WTC11 (cell line): Measurements from ENCODE around the gene NKAIN2. TPM values are rescaled to one million over a fixed set of nuclear protein-coding genes. Genes with fewer than 3 reads are reported as not detected.

Source experiments
- ATAC-seq: fragments of 200-7000 bp; cut with Tn5 transposase; 2 replicates; pipeline ENCODE4 v1.10.0; 2021; ENCODE audit warnings: mild to moderate bottlenecking, moderate library complexity
- CTCF ChIA-PET: fragments of 300-600 bp; sonication (Branson Sonifier 250); formaldehyde crosslinking; loops from one replicate; lab custom pipeline; 2021; ENCODE audit warnings: antibody characterized with exemption; lab: Charles Lee
- POLR2A ChIA-PET: fragments of 350-600 bp; sonication (Branson Sonifier 250); formaldehyde crosslinking; loops from one replicate; lab custom pipeline; 2021; ENCODE audit warnings: antibody characterized with exemption; lab: Charles Lee
- DNase-seq: peaks from one replicate; pipeline ENCODE4 v3.0.0; 2021; ENCODE audit warnings: low spot score
- H3K27ac Mint-ChIP-seq: 2 replicates; pipeline ENCODE4 v1.8.0; 2021; ENCODE audit warnings: mixed read lengths
- H3K27me3 Mint-ChIP-seq: 2 replicates; pipeline ENCODE4 v1.8.0; 2021; ENCODE audit warnings: low read depth, mild to moderate bottlenecking, moderate library complexity, mixed read lengths
- H3K36me3 Mint-ChIP-seq: 2 replicates; pipeline ENCODE4 v1.8.0; 2021; ENCODE audit warnings: mixed read lengths
- H3K4me1 Mint-ChIP-seq: 2 replicates; pipeline ENCODE4 v1.8.0; 2022; ENCODE audit warnings: mixed read lengths
- H3K4me3 Mint-ChIP-seq: 2 replicates; pipeline ENCODE4 v1.8.0; 2021; ENCODE audit warnings: mild to moderate bottlenecking, moderate library complexity, mixed read lengths
- H3K9me3 Mint-ChIP-seq: 2 replicates; pipeline ENCODE4 v1.8.0; 2021; ENCODE audit warnings: mixed read lengths
- ATF2 ChIP-seq: sonication (generic); formaldehyde crosslinking; IDR thresholded peaks from 2 replicates; pipeline ENCODE4 v1.8.1; 2022; ENCODE audit warnings: low read depth, missing genetic modification reagents, borderline replicate concordance
- ATF3 ChIP-seq: sonication (generic); formaldehyde crosslinking; conservative IDR thresholded peaks from 2 replicates; pipeline ENCODE4 v1.8.1; 2022; ENCODE audit warnings: mild to moderate bottlenecking, missing genetic modification reagents
- EMX1 ChIP-seq: fragments of 250-450 bp; sonication (Bioruptor Pico); IDR thresholded peaks from 2 replicates; pipeline ENCODE4 v1.8.0; 2021; ENCODE audit warnings: mild to moderate bottlenecking
- IRF2 ChIP-seq: sonication (generic); formaldehyde crosslinking; IDR thresholded peaks from 2 replicates; pipeline ENCODE4 v1.8.0; 2022; ENCODE audit warnings: low read depth, missing genetic modification reagents, borderline replicate concordance
- JUN ChIP-seq: sonication (generic); formaldehyde crosslinking; IDR thresholded peaks from 2 replicates; pipeline ENCODE4 v1.8.0; 2023; ENCODE audit warnings: mild to moderate bottlenecking, missing genetic modification reagents
- MXD4 ChIP-seq: fragments of 250-450 bp; sonication (Bioruptor Pico); IDR thresholded peaks from 2 replicates; pipeline ENCODE4 v1.8.0; 2021; ENCODE audit warnings: mild to moderate bottlenecking, moderate library complexity, borderline replicate concordance
- NFE2L1 ChIP-seq: sonication (generic); formaldehyde crosslinking; IDR thresholded peaks from 2 replicates; pipeline ENCODE4 v1.8.1; 2023; ENCODE audit warnings: missing genetic modification reagents
- NR1H2 ChIP-seq: sonication (generic); formaldehyde crosslinking; IDR thresholded peaks from 2 replicates; pipeline ENCODE4 v1.9.0; 2021; ENCODE audit warnings: mild to moderate bottlenecking, moderate library complexity, missing genetic modification reagents
- NR3C1 ChIP-seq: sonication (generic); formaldehyde crosslinking; conservative IDR thresholded peaks from 2 replicates; pipeline ENCODE4 v1.8.1; 2023; ENCODE audit warnings: low read depth, mild to moderate bottlenecking, missing genetic modification reagents
- OVOL2 ChIP-seq: fragments of 250-450 bp; sonication (Bioruptor Pico); IDR thresholded peaks from 2 replicates; pipeline ENCODE4 v1.9.0; 2021; ENCODE audit warnings: mild to moderate bottlenecking, borderline replicate concordance
- PRRX2 ChIP-seq: fragments of 250-450 bp; sonication (Bioruptor Pico); IDR thresholded peaks from 2 replicates; pipeline ENCODE4 v1.8.0; 2021; ENCODE audit warnings: mild to moderate bottlenecking
- SMAD4 ChIP-seq: sonication (generic); formaldehyde crosslinking; IDR thresholded peaks from 2 replicates; pipeline ENCODE4 v1.8.0; 2022; ENCODE audit warnings: mild to moderate bottlenecking, missing genetic modification reagents
- SP1 ChIP-seq: sonication (generic); formaldehyde crosslinking; conservative IDR thresholded peaks from 2 replicates; pipeline ENCODE4 v1.8.1; 2022; ENCODE audit warnings: missing genetic modification reagents
- TCF7 ChIP-seq: sonication (generic); formaldehyde crosslinking; IDR thresholded peaks from 2 replicates; pipeline ENCODE4 v1.8.0; 2022; ENCODE audit warnings: mild to moderate bottlenecking, low read depth, missing genetic modification reagents, moderate library complexity
- TEAD1 ChIP-seq: sonication (generic); formaldehyde crosslinking; IDR thresholded peaks from 2 replicates; pipeline ENCODE4 v1.8.0; 2022; ENCODE audit warnings: mild to moderate bottlenecking, missing genetic modification reagents
- TEAD4 ChIP-seq: sonication (generic); formaldehyde crosslinking; IDR thresholded peaks from 2 replicates; pipeline ENCODE4 v1.8.0; 2022; ENCODE audit warnings: mild to moderate bottlenecking, missing genetic modification reagents
- ZNF219 ChIP-seq: sonication (generic); formaldehyde crosslinking; IDR thresholded peaks from 2 replicates; pipeline ENCODE4 v1.8.0; 2023; ENCODE audit warnings: missing genetic modification reagents, mild to moderate bottlenecking, borderline replicate concordance
- ZNF263 ChIP-seq: sonication (generic); formaldehyde crosslinking; IDR thresholded peaks from 2 replicates; pipeline ENCODE4 v1.8.1; 2022; ENCODE audit warnings: low read depth, mild to moderate bottlenecking, moderate library complexity, missing genetic modification reagents
- ZNF416 ChIP-seq: fragments of 250-450 bp; sonication (Bioruptor Pico); IDR thresholded peaks from 2 replicates; pipeline ENCODE4 v1.9.0; 2021; ENCODE audit warnings: mild to moderate bottlenecking, inconsistent platforms
- ZNF671 ChIP-seq: fragments of 250-450 bp; sonication (Bioruptor Pico); IDR thresholded peaks from 2 replicates; pipeline ENCODE4 v1.8.0; 2021; ENCODE audit warnings: mild to moderate bottlenecking
- total RNA-seq: library from RNA; stranded (reverse); gene quantifications from 3 replicates; pipeline ENCODE4 v1.2.3, GENCODE V29; 2021
- TF ChIP-seq, protein P1 (sequence below): sonication (generic); formaldehyde crosslinking; IDR thresholded peaks from 2 replicates; pipeline ENCODE4 v1.8.0; 2022; ENCODE audit warnings: mild to moderate bottlenecking, missing genetic modification reagents
- TF ChIP-seq, protein P2 (sequence below): sonication (generic); formaldehyde crosslinking; IDR thresholded peaks from 2 replicates; pipeline ENCODE4 v1.8.0; 2022; ENCODE audit warnings: mild to moderate bottlenecking, missing genetic modification reagents
- TF ChIP-seq, protein P3 (sequence below): sonication (generic); formaldehyde crosslinking; IDR thresholded peaks from 2 replicates; pipeline ENCODE4 v1.8.0; 2022; ENCODE audit warnings: mild to moderate bottlenecking, missing genetic modification reagents
- TF ChIP-seq, protein P4 (sequence below): sonication (generic); formaldehyde crosslinking; IDR thresholded peaks from 2 replicates; pipeline ENCODE4 v1.8.1; 2022; ENCODE audit warnings: mild to moderate bottlenecking, missing genetic modification reagents, moderate library complexity, borderline replicate concordance
- TF ChIP-seq, protein P5 (sequence below): sonication (generic); formaldehyde crosslinking; IDR thresholded peaks from 2 replicates; pipeline ENCODE4 v1.8.0; 2022; ENCODE audit warnings: mild to moderate bottlenecking, missing genetic modification reagents
- TF ChIP-seq, protein P6 (sequence below): fragments of 200-600 bp; IDR thresholded peaks from 2 replicates; pipeline ENCODE4 v1.8.0; 2022; ENCODE audit warnings: antibody characterized with exemption

The NKAIN2 gene
- total RNA-seq, 1 experiment from 2014 or later, result 0.33 TPM

- no peak for TF ChIP-seq TEAD1
- TF ChIP-seq EMX1 (CRISPR knock-in tag), result no peak
- TF ChIP-seq SP1, result no peak
- TF ChIP-seq IRF2, result no peak
- no peak for TF ChIP-seq MXD4 (CRISPR knock-in tag)
- TF ChIP-seq, protein P1, sequence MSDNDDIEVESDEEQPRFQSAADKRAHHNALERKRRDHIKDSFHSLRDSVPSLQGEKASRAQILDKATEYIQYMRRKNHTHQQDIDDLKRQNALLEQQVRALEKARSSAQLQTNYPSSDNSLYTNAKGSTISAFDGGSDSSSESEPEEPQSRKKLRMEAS, result no peak
- TF ChIP-seq, protein P2, sequence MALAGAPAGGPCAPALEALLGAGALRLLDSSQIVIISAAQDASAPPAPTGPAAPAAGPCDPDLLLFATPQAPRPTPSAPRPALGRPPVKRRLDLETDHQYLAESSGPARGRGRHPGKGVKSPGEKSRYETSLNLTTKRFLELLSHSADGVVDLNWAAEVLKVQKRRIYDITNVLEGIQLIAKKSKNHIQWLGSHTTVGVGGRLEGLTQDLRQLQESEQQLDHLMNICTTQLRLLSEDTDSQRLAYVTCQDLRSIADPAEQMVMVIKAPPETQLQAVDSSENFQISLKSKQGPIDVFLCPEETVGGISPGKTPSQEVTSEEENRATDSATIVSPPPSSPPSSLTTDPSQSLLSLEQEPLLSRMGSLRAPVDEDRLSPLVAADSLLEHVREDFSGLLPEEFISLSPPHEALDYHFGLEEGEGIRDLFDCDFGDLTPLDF, result no peak
- TF ChIP-seq, protein P3, sequence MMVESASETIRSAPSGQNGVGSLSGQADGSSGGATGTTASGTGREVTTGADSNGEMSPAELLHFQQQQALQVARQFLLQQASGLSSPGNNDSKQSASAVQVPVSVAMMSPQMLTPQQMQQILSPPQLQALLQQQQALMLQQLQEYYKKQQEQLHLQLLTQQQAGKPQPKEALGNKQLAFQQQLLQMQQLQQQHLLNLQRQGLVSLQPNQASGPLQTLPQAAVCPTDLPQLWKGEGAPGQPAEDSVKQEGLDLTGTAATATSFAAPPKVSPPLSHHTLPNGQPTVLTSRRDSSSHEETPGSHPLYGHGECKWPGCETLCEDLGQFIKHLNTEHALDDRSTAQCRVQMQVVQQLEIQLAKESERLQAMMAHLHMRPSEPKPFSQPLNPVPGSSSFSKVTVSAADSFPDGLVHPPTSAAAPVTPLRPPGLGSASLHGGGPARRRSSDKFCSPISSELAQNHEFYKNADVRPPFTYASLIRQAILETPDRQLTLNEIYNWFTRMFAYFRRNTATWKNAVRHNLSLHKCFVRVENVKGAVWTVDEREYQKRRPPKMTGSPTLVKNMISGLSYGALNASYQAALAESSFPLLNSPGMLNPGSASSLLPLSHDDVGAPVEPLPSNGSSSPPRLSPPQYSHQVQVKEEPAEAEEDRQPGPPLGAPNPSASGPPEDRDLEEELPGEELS (CRISPR knock-in tag), result no peak
- TF ChIP-seq OVOL2 (CRISPR knock-in tag), result no peak
- no peak for TF ChIP-seq SMAD4
These were observed 15.3 kb upstream of the NKAIN2 start (continued) for GRCh38 chr6:123788319-123788718.

- POLR2A ChIA-PET, result interaction anchor here (0.6 kb wide), 1 partner anchor 112 kb away, joined by 3 read pairs; no protein-coding TSS in a partner anchor
- H3K4me1 Mint-ChIP-seq, result peaks cover 4% of the 10 kb centered on the region
These were observed 9.5 kb upstream of the NKAIN2 start for GRCh38 chr6:123794190-123794589.

DNA sequence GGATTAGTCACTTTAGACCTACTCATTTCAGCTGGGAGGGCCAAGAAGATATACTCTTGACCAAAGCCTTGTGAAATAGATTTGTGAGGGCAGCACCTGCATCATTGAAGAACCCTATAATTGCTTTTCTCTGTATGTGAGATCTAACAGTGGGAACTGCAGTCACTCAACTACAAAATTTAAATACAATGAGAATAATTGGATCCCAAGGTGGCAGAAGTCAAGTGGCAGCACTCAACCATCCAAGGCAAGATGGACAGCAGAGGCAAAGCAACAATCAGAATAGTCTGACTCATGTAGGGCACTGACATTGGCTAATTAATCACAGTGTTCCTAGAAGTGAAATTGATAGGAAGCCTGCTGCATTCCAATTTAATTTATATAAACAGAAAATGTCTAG, 8.9 kb upstream of the NKAIN2 start:
- Mint-ChIP-seq H3K27me3 (no peaks in the 10 kb centered on the region), H3K4me1 (no peaks in the 10 kb centered on the region), H3K4me3 (no peak overlapping the region), H3K27ac (no peak overlapping the region), H3K9me3 (peaks cover 19% of the 10 kb centered on the region), H3K36me3 (no peaks in the 10 kb centered on the region)
- DNase-seq, result no peak
- ChIA-PET CTCF (no interaction called here), POLR2A (no interaction called here)
- ATAC-seq, result no peak
- TF ChIP-seq TEAD4 (CRISPR knock-in tag), result no peak
- no peak for TF ChIP-seq NFE2L1 (CRISPR knock-in tag)
- no peak for TF ChIP-seq PRRX2
- TF ChIP-seq TCF7 (CRISPR knock-in tag), result no peak
- no peak for TF ChIP-seq ZNF263 (CRISPR knock-in tag)
- no peak for TF ChIP-seq NR3C1
- TF ChIP-seq, protein P4, sequence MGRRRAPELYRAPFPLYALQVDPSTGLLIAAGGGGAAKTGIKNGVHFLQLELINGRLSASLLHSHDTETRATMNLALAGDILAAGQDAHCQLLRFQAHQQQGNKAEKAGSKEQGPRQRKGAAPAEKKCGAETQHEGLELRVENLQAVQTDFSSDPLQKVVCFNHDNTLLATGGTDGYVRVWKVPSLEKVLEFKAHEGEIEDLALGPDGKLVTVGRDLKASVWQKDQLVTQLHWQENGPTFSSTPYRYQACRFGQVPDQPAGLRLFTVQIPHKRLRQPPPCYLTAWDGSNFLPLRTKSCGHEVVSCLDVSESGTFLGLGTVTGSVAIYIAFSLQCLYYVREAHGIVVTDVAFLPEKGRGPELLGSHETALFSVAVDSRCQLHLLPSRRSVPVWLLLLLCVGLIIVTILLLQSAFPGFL (CRISPR knock-in tag), result no peak
- TF ChIP-seq, protein P5, sequence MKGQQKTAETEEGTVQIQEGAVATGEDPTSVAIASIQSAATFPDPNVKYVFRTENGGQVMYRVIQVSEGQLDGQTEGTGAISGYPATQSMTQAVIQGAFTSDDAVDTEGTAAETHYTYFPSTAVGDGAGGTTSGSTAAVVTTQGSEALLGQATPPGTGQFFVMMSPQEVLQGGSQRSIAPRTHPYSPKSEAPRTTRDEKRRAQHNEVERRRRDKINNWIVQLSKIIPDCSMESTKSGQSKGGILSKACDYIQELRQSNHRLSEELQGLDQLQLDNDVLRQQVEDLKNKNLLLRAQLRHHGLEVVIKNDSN (CRISPR knock-in tag), result no peak
- TF ChIP-seq ZNF219 (CRISPR knock-in tag), result no peak
- TF ChIP-seq ATF2, result no peak
- TF ChIP-seq ZNF416, result no peak

More at GRCh38 chr6:123794190-123794589, 9.5 kb upstream of the NKAIN2 start:
- Mint-ChIP-seq H3K27me3 (no peaks in the 10 kb centered on the region), H3K4me3 (no peak overlapping the region), H3K27ac (no peak overlapping the region), H3K9me3 (peaks cover 19% of the 10 kb centered on the region), H3K36me3 (no peaks in the 10 kb centered on the region)
- ATAC-seq, result no peak
- TF ChIP-seq NR1H2 (CRISPR knock-in tag), result no peak
- no peak for TF ChIP-seq JUN (CRISPR knock-in tag)
- TF ChIP-seq, protein P6, sequence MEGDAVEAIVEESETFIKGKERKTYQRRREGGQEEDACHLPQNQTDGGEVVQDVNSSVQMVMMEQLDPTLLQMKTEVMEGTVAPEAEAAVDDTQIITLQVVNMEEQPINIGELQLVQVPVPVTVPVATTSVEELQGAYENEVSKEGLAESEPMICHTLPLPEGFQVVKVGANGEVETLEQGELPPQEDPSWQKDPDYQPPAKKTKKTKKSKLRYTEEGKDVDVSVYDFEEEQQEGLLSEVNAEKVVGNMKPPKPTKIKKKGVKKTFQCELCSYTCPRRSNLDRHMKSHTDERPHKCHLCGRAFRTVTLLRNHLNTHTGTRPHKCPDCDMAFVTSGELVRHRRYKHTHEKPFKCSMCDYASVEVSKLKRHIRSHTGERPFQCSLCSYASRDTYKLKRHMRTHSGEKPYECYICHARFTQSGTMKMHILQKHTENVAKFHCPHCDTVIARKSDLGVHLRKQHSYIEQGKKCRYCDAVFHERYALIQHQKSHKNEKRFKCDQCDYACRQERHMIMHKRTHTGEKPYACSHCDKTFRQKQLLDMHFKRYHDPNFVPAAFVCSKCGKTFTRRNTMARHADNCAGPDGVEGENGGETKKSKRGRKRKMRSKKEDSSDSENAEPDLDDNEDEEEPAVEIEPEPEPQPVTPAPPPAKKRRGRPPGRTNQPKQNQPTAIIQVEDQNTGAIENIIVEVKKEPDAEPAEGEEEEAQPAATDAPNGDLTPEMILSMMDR, result no peak
- TF ChIP-seq ATF3 (CRISPR knock-in tag), result no peak
- TF ChIP-seq ZNF671 (CRISPR knock-in tag), result no peak
- CTCF ChIA-PET, result no interaction called here
- DNase-seq, result no peak
